ES-I3 (cell line): ENCODE data around the gene C19orf44.
"Not testable (repeated sequence)": the region's sequence is repeated elsewhere in the genome, so short reads cannot be mapped to it uniquely, and the experiment has no call there.

ENCODE experiments used
- H3K36me3 ChIP-seq: 2 replicates; pipeline ENCODE4 v1.6.1; 2013; ENCODE audit warnings: mild to moderate bottlenecking, low read length, control low read depth, moderate library complexity; ENCODE audit not compliant: insufficient read depth
- H3K4me1 ChIP-seq: 2 replicates; pipeline ENCODE4 v1.6.1; 2013; ENCODE audit warnings: mild to moderate bottlenecking, control low read depth, low read length; ENCODE audit not compliant: insufficient read depth
- H3K9ac ChIP-seq: 2 replicates; pipeline ENCODE4 v1.6.1; 2013; ENCODE audit warnings: low read depth, mild to moderate bottlenecking, low read length, moderate library complexity
- H3K9me3 ChIP-seq: 2 replicates; pipeline ENCODE4 v1.6.1; 2013; ENCODE audit warnings: mild to moderate bottlenecking, low read length, moderate library complexity; ENCODE audit not compliant: control insufficient read depth, insufficient read depth

C19orf44 gene

GRCh38 chr19:16530540-16531379 is 34.6 kb downstream of the C19orf44 start:
- Histone ChIP-seq H3K9ac (no peak overlapping the region), H3K36me3 (peaks cover 26% of the 10 kb centered on the region), H3K9me3 (no peaks in the 10 kb centered on the region), H3K4me1 (no peaks in the 10 kb centered on the region)

- no peaks in the 10 kb centered on the region for H3K9me3 ChIP-seq
- H3K36me3 ChIP-seq, result peaks cover 26% of the 10 kb centered on the region
- no peak overlapping the region for H3K9ac ChIP-seq
- no peaks in the 10 kb centered on the region for H3K4me1 ChIP-seq
These were observed 35.1 kb downstream of the C19orf44 start for GRCh38 chr19:16531380-16531669.

- Histone ChIP-seq H3K9me3 (no peaks in the 10 kb centered on the region), H3K36me3 (peaks cover 18% of the 10 kb centered on the region), H3K4me1 (no peaks in the 10 kb centered on the region), H3K9ac (no peak overlapping the region)
These were observed 36.4 kb downstream of the C19orf44 start for GRCh38 chr19:16532440-16533234.

GRCh38 chr19:16535381-16535780 is 39.2 kb downstream of the C19orf44 start:
- Histone ChIP-seq H3K9me3 (no peaks in the 10 kb centered on the region), H3K36me3 (peaks cover 18% of the 10 kb centered on the region), H3K9ac (no peak overlapping the region), H3K4me1 (no peaks in the 10 kb centered on the region)

GRCh38 chr19:16536130-16536529 is 39.9 kb downstream of the C19orf44 start:
- H3K4me1 ChIP-seq, result 0 out of 2 replicates have a peak, but pooled peaks cover 4% of the 10 kb centered on the region
- H3K36me3 ChIP-seq, result peaks cover 20% of the 10 kb centered on the region
- no peaks in the 10 kb centered on the region for H3K9me3 ChIP-seq
- no peak overlapping the region for H3K9ac ChIP-seq

GRCh38 chr19:16537111-16537510 is 40.9 kb downstream of the C19orf44 start:
- H3K9ac ChIP-seq, result no peak overlapping the region
- H3K9me3 ChIP-seq, result no peaks in the 10 kb centered on the region
- peaks cover 19% of the 10 kb centered on the region for H3K36me3 ChIP-seq
- 0 out of 2 replicates have a peak, but pooled peaks cover 4% of the 10 kb centered on the region for H3K4me1 ChIP-seq

- H3K9me3 ChIP-seq, result no peaks in the 10 kb centered on the region
- H3K4me1 ChIP-seq, result 0 out of 2 replicates have a peak, but pooled peaks cover 4% of the 10 kb centered on the region
- H3K36me3 ChIP-seq, result peaks cover 12% of the 10 kb centered on the region
- H3K9ac ChIP-seq, result peak overlapping the region; percentile 100; the same call in 1 of the 2 replicates
These were observed 44.8 kb downstream of the C19orf44 start for GRCh38 chr19:16540948-16541347.

GRCh38 chr19:16541526-16542044 is 45.4 kb downstream of the C19orf44 start:
- 0 out of 2 replicates have a peak, but pooled peaks cover 4% of the 10 kb centered on the region for H3K4me1 ChIP-seq
- H3K9ac ChIP-seq, result peak overlapping the region; percentile 100
- peaks cover 12% of the 10 kb centered on the region for H3K36me3 ChIP-seq
- H3K9me3 ChIP-seq, result no peaks in the 10 kb centered on the region

- peak within 1 kb of the TSS; percentile 100 for H3K9ac ChIP-seq
- no peaks in the 10 kb centered on the region for H3K9me3 ChIP-seq
- H3K4me1 ChIP-seq, result 0 out of 2 replicates have a peak, but pooled peaks cover 4% of the 10 kb centered on the region
- H3K36me3 ChIP-seq, result peaks cover 12% of the 10 kb centered on the region
These were observed 46.1 kb downstream of the C19orf44 start, which contains the start of gene CHERP for GRCh38 chr19:16542045-16542909. CHERP (minus strand) TSS chr19:16542437; CDS start chr19:16542378, 59 bp downstream.

GRCh38 chr19:16542910-16543472 is 46.8 kb downstream of the C19orf44 start:
- Histone ChIP-seq H3K36me3 (peaks cover 6% of the 10 kb centered on the region), H3K4me1 (0 out of 2 replicates have a peak, but pooled peaks cover 4% of the 10 kb centered on the region), H3K9me3 (no peaks in the 10 kb centered on the region), H3K9ac (peak overlapping the region; percentile 100)

GRCh38 chr19:16543734-16544133 is 47.5 kb downstream of the C19orf44 start:
- H3K4me1 ChIP-seq, H3K9me3 ChIP-seq, H3K36me3 ChIP-seq, H3K9ac ChIP-seq: not testable (repeated sequence)

- H3K4me1 ChIP-seq, result 0 out of 2 replicates have a peak, but pooled peaks cover 4% of the 10 kb centered on the region
- no peak overlapping the region for H3K9ac ChIP-seq
- H3K36me3 ChIP-seq, result peaks cover 6% of the 10 kb centered on the region
- no peaks in the 10 kb centered on the region for H3K9me3 ChIP-seq
These were observed 48.5 kb downstream of the C19orf44 start for GRCh38 chr19:16544473-16545231.

GRCh38 chr19:16548956-16549355 is 52.8 kb downstream of the C19orf44 start:
- Histone ChIP-seq H3K4me1 (no peaks in the 10 kb centered on the region), H3K9me3 (no peaks in the 10 kb centered on the region), H3K36me3 (no peaks in the 10 kb centered on the region; the same call in 1 of the 2 replicates), H3K9ac (no peak overlapping the region)
